Measurements from ENCODE around the gene UBE2U. TPM values are rescaled to one million over a fixed set of nuclear protein-coding genes. Genes with fewer than 3 reads are reported as not detected.

The UBE2U gene
- total and polyA plus RNA-seq, 2 of the 8 experiments (the other 6 are each of a cell fraction or from before 2014, with no cell fraction given), result not detected

GRCh38 chr1:64312431-64312830 lies 109.0 kb downstream of the UBE2U start (continued):
- TF ChIP-seq KDM4A (IDR thresholded peaks at IDR 0.05; ENCODE audit: low read depth, low read length, severe bottlenecking) (no peak), SP1 (IDR thresholded peaks at IDR 0.05; ENCODE audit: low read depth, low read length) (no peak), CHD2 (IDR thresholded peaks at IDR 0.05; ENCODE audit: low read length) (no peak), KDM1A (IDR thresholded peaks at IDR 0.05; ENCODE audit: borderline replicate concordance, low read length) (no peak), JUND (IDR thresholded peaks at IDR 0.05; ENCODE audit: low read length) (no peak), ATF3 (IDR thresholded peaks at IDR 0.05; ENCODE audit: insufficient read depth, low read depth, low read length) (no peak), KDM5A (IDR thresholded peaks at IDR 0.05; ENCODE audit: low read length) (no peak), TEAD4 (IDR thresholded peaks at IDR 0.05; ENCODE audit: low read depth, low read length) (no peak)
- TF ChIP-seq, protein P1, sequence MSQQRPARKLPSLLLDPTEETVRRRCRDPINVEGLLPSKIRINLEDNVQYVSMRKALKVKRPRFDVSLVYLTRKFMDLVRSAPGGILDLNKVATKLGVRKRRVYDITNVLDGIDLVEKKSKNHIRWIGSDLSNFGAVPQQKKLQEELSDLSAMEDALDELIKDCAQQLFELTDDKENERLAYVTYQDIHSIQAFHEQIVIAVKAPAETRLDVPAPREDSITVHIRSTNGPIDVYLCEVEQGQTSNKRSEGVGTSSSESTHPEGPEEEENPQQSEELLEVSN (IDR thresholded peaks at IDR 0.05), result peak; percentile 66
- TF ChIP-seq, protein P2, sequence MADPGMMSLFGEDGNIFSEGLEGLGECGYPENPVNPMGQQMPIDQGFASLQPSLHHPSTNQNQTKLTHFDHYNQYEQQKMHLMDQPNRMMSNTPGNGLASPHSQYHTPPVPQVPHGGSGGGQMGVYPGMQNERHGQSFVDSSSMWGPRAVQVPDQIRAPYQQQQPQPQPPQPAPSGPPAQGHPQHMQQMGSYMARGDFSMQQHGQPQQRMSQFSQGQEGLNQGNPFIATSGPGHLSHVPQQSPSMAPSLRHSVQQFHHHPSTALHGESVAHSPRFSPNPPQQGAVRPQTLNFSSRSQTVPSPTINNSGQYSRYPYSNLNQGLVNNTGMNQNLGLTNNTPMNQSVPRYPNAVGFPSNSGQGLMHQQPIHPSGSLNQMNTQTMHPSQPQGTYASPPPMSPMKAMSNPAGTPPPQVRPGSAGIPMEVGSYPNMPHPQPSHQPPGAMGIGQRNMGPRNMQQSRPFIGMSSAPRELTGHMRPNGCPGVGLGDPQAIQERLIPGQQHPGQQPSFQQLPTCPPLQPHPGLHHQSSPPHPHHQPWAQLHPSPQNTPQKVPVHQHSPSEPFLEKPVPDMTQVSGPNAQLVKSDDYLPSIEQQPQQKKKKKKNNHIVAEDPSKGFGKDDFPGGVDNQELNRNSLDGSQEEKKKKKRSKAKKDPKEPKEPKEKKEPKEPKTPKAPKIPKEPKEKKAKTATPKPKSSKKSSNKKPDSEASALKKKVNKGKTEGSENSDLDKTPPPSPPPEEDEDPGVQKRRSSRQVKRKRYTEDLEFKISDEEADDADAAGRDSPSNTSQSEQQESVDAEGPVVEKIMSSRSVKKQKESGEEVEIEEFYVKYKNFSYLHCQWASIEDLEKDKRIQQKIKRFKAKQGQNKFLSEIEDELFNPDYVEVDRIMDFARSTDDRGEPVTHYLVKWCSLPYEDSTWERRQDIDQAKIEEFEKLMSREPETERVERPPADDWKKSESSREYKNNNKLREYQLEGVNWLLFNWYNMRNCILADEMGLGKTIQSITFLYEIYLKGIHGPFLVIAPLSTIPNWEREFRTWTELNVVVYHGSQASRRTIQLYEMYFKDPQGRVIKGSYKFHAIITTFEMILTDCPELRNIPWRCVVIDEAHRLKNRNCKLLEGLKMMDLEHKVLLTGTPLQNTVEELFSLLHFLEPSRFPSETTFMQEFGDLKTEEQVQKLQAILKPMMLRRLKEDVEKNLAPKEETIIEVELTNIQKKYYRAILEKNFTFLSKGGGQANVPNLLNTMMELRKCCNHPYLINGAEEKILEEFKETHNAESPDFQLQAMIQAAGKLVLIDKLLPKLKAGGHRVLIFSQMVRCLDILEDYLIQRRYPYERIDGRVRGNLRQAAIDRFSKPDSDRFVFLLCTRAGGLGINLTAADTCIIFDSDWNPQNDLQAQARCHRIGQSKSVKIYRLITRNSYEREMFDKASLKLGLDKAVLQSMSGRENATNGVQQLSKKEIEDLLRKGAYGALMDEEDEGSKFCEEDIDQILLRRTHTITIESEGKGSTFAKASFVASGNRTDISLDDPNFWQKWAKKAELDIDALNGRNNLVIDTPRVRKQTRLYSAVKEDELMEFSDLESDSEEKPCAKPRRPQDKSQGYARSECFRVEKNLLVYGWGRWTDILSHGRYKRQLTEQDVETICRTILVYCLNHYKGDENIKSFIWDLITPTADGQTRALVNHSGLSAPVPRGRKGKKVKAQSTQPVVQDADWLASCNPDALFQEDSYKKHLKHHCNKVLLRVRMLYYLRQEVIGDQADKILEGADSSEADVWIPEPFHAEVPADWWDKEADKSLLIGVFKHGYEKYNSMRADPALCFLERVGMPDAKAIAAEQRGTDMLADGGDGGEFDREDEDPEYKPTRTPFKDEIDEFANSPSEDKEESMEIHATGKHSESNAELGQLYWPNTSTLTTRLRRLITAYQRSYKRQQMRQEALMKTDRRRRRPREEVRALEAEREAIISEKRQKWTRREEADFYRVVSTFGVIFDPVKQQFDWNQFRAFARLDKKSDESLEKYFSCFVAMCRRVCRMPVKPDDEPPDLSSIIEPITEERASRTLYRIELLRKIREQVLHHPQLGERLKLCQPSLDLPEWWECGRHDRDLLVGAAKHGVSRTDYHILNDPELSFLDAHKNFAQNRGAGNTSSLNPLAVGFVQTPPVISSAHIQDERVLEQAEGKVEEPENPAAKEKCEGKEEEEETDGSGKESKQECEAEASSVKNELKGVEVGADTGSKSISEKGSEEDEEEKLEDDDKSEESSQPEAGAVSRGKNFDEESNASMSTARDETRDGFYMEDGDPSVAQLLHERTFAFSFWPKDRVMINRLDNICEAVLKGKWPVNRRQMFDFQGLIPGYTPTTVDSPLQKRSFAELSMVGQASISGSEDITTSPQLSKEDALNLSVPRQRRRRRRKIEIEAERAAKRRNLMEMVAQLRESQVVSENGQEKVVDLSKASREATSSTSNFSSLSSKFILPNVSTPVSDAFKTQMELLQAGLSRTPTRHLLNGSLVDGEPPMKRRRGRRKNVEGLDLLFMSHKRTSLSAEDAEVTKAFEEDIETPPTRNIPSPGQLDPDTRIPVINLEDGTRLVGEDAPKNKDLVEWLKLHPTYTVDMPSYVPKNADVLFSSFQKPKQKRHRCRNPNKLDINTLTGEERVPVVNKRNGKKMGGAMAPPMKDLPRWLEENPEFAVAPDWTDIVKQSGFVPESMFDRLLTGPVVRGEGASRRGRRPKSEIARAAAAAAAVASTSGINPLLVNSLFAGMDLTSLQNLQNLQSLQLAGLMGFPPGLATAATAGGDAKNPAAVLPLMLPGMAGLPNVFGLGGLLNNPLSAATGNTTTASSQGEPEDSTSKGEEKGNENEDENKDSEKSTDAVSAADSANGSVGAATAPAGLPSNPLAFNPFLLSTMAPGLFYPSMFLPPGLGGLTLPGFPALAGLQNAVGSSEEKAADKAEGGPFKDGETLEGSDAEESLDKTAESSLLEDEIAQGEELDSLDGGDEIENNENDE (IDR thresholded peaks at IDR 0.05; ENCODE audit: insufficient replicate concordance, low read length), result no peak
